WI38 (cell line): ENCODE results near the gene HECTD2.
"Not testable (repeated sequence)": the region's sequence is repeated elsewhere in the genome, so short reads cannot be mapped to it uniquely, and the experiment has no call there.

Source experiments
- H3K4me3 ChIP-seq: 2 replicates; pipeline ENCODE4 v1.5.1; 2011; ENCODE audit warnings: low read depth, mild to moderate bottlenecking, control low read depth, low read length
- CTCF ChIP-seq: IDR thresholded peaks from 2 replicates; pipeline ENCODE4 v1.5.1; 2012; ENCODE audit warnings: low read depth, mild to moderate bottlenecking, control low read depth, low read length

HECTD2 gene

DNA sequence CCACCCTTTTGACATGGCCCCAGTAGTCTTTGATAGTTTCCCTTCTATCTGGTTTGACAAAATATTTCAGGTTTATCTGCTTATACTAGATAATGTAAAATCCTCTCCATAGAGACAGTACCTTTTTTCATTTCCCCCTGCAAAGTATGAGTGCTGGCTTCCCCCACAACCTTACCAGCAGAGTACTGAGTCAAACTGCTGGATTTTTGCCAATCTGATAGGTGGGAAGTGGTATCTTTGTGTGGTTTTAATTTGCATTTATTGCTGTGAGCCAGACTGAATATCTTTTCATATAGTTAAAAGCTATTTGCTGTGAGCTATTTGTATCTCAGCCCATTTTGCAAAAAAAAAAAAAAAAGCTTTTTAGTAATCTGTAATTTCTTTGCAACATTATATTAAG lies 32.1 kb upstream of the HECTD2 start:
- no peak for TF ChIP-seq CTCF
- H3K4me3 ChIP-seq: no peak overlapping the region

- H3K4me3 ChIP-seq: no peak overlapping the region
- TF ChIP-seq CTCF: no peak
Observed at GRCh38 chr10:91380873-91381256, 29.3 kb upstream of the HECTD2 start.

- no peak overlapping the region for H3K4me3 ChIP-seq
- TF ChIP-seq CTCF: no peak
Observed at GRCh38 chr10:91381257-91381891, 28.8 kb upstream of the HECTD2 start.

DNA sequence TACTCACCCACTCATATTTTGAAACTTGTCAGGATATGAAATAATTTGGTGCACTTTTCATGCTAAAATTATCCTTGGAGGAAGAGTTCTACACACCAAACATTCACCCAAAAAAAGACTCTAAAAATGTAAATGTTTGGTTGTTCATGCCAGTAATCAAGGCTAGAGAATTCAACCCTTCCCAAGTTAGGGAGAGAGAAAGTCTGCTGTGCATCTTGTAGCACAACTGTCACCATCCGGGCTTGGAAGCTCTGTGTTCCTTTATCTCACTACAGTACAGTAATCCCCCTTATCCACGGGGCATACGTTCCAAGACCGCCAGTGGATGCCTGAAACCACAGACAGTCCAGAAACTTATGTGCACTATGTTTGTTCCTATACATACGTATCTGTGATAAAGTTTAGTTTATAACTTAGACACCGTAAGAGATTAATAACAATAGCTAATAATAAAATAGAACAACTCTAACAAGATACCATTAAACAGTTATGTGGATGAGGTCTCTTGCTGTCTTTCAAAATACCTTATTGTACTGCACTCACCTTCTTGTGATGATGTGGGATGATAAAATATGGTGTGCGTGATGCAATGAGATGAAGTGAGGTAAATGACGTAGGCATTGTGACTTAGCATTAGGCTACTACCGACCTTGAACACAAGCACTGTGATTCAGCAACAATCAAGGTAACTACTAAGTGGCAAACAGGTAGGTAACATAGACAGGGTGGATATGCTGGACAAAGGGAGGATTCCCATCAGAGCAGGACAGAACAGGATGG lies 24.6 kb upstream of the HECTD2 start:
- no peak for TF ChIP-seq CTCF
- H3K4me3 ChIP-seq: no peak overlapping the region

- peak overlapping the region; percentile 37 for H3K4me3 ChIP-seq
- TF ChIP-seq CTCF: peak; percentile 21; the same call in 1 of the 2 replicates
Observed at GRCh38 chr10:91389636-91390512, 20.3 kb upstream of the HECTD2 start.

GRCh38 chr10:91390513-91390825 lies 19.7 kb upstream of the HECTD2 start:
- H3K4me3 ChIP-seq: not testable (repeated sequence)

DNA sequence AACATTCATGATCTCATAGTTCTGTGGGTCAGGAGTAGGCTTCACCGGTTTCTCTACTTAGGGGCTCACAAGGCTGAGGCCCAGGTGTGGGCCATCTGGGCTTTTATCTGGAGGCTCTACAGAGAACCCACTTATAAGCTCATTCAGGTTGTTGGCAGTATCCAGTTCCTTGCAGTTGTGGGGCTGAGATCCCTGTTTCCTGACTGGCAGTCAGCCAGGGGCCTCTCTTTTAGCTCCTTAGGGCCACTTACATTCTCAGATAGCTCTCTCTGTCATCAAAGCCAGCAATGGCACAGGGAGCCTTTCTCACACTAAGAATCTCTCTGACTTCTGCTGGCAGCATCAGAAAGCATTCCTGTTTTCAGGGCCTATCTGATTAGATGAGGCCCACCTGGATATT lies 18.2 kb upstream of the HECTD2 start:
- TF ChIP-seq CTCF: no peak

More for the DNA sequence above, 18.2 kb upstream of the HECTD2 start:
- no peak overlapping the region for H3K4me3 ChIP-seq
